HG03575 (cell line): Measurements from ENCODE around the gene YY2.
"Not testable (repeated sequence)": the region's sequence is repeated elsewhere in the genome, so short reads cannot be mapped to it uniquely, and the experiment has no call there.

ENCODE experiments used
- ATAC-seq: cut with Tn5 transposase; IDR thresholded peaks from one replicate; pipeline ENCODE4 v1.9.1; 2021; ENCODE audit not compliant: unreplicated experiment, insufficient number of reproducible peaks, low FRiP score; ENCODE audit errors: extremely low read depth

YY2 gene

DNA sequence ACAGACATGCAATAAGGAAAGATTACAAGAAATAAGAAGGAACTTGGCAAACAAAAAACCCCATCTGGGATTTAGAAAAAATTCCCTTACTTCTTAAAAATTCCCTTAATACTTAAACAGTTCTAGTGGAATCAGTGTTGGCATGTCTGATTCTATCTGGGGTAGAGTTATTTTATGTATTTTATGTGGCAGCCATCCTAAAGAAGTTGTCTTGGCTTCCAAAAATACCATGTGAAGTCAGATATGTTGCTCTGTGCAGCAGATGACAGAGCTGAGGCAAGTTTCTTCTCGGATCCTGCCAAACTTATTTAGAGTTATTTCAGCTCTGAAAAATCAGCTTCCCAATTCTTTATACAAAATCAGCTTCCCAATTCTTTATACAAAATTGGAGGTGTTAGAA, 14.7 kb downstream of the YY2 start:
- ATAC-seq, result no peak

DNA sequence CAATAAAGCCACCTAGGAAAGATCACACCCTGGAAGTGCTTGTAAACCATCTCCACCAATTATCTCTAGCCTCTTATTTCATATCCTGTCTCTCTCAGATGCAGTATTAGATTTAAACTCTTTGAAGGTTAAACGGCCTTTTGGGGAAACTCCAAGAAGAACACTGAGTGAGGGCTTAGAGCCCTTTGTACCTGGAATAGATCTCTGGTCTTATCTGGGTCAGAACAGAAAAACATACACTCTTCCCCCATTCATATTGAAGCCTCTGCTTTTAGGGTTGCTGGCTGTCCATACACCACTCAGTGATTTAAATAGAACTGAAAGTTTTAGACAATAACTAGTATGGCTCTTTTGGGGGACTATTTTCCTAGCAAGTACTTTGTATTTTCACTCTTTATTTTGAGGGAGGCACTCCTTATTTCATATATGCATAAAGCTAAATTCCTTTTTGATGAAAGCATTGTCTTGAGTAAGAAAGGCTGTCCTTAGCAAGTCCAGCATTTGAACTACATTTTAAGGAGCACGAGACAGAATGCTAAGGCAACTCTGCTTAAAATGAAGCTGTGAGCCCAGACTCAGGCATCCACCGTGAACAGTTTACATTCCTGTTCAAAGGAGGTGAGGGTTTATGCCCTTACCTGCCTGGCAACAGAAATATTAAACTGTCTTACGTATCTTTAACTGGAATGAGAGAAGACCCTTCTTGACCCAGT, 17.4 kb downstream of the YY2 start:
- ATAC-seq, result no peak

DNA sequence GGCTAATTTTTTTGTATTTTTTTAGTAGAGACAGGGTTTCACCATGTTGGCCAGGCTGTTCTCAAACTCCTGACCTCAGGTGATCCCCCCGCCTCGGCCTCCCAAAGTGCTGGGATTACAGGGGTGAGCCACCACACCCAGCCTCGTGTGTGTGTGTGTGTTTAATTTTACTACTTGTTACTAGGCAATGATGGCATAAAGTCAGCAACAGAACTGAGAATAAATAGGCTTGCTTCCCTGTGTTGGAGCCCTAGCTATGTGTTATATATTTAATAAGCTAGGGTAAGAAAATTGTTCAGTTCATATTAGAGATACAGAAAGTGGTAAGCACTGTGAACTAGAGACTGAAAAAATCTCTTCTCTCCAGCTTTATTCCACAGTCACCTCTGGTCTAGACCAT, 18.4 kb downstream of the YY2 start:
- ATAC-seq, result not testable (repeated sequence)

DNA sequence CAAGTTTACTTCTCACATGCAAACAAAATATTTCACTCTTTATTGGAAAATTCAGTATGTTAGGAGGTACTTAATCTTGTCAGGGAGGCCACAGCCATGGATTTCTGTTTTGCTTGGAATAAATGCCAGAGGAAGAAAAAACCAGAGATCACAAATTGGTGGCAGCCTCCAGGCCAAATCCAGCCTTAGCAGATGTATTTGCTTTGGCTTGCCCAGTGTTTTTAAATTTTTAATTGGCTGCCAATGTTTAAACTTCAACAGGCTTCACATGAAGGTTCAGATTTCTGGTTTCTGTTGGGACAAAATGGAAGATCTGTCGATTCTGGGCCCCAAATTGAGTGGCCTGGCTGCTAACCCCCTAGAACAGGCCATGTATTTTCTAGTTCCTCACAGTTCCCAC, 19.2 kb downstream of the YY2 start:
- ATAC-seq, result no peak

DNA sequence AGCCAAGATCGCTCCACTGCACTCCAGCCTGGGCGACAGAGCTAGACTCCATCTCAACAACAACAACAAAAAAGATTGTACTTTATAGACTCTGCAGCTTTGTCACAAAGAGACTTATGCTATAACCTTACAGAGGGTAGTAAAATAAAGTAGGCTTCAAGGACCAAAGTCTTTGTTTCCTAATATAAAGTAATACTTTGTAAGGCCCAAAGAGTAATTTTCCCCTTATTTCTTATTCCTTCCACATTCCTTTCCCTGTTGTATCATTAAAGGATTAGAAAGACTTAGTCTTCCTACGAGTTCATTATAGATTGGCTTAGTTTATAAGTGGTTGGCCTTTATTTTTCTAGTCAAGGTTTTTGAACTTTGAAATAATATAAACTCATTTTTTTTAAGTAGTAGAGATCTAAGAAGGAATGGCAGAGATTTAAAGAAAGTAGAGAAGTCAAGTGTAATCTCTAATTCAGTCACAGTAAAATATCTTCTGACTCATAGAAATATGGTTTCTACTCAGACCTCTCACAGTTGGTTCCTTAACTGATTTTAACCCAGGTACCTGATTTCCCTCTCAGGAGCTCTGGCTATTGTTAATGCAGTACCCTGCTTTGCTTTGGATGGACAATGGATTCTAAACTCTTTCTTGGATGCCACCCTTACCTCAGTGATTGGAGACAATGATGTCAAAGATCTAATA, 26.2 kb downstream of the YY2 start:
- no peak for ATAC-seq

DNA sequence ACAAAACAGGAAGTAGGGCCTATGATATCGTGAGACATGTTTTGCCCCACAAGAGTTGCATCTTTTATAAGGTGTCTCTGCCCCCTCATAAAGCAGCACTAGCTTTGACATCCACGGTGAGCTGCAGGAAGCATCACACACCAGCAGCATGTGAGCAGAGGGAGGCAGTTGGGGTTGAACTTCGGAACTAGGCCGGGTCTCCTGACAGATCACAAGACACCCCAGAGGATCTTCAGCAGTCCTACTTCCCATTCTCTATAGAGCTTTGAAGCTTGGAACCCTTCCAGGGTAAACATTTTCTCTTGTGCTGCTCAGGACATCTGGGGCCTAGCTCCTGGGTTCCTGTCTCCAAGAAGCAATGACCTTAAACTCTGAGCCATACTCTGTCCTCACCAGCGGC, 27.5 kb downstream of the YY2 start:
- no peak for ATAC-seq

DNA sequence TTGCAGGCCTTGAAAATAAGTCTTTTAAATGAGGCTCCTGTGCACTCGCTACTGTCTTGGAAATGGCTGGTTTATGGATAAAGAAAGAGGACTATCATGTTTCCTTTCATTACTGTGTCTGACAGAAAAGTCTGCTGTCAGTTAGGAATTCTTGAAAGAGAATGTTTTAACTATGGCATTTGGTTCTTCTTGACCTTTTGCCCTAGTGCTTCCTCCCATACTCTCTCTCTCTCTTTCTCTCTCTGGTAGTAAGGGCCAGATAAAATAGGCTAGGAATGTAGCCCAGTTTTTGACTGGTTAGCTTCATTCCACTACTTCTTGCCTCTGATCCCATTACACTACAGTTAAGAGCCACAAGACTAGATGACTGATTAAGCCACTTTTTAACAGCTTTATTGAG, 29.8 kb downstream of the YY2 start:
- ATAC-seq, result no peak

DNA sequence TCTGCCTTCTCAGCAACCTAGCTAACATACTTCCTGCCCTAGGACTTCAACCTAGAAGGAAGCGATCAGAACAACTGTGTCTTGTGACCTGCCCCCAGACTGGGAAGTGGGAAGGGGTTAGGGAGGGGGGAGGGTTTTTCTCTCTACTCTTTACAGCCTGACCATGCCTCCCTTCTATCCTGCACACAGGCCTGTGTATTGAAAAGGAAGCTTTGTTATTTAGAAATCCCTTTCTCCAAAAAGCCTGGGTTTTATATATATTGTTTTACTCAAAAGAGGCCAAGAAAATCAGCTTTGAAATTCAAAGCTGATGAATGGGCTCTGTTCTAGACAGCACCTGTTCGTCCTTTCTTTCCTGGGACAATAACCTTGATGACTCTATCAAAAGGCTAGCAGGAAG, 49.5 kb downstream of the YY2 start:
- ATAC-seq, result no peak

DNA sequence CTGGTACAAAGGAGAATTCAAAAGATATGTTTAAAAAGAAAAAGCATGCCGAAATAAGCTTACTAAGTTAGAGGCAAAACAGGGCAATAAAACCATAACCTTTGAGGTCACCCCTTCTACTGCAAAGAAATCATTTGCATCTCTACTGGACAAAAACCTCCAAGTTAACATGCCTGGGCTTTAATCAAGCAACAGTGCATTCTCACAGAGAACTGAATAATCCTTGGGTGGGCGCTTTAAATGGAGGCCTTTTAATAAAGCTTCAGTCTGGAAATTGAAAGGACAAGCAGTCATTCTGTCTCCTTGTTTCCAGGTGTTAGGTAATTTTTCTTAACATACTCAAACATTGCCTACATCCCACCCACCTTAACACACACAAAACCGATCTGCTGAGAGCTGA, 50.2 kb downstream of the YY2 start:
- ATAC-seq, result no peak

DNA sequence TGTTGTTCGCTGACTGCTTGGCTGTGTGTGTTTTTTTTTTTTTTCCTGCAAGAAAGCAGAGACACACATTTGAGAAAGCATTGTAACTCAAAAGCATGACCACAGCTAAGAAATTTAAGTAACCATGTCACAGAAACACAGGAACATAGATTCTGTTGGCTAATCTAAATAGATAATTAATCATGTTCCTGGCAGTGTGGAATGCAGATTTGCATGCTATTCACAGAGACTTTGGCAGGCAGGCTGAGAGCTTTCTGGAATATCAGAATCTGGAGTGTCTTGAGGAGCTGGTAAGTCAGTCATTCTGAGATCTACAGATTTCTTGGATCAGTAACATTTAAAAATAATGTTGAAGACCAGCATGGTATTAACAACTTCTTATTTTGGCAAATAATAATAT, 51.5 kb downstream of the YY2 start:
- no peak for ATAC-seq
